Right renal cortex interstitium (tissue), 3 donors: Measurements from ENCODE around the gene SERTAD3. TPM values are rescaled to one million over a fixed set of nuclear protein-coding genes. Genes with fewer than 3 reads are reported as not detected.
"Not testable (repeated sequence)": the region's sequence is repeated elsewhere in the genome, so short reads cannot be mapped to it uniquely, and the experiment has no call there.

Experiments
- DNase-seq, 3 donors: peaks; one replicate each; pipeline ENCODE4 v3.0.0-alpha.2; 2013; ENCODE audit warnings: low read depth in 3 of 3, low spot score in 2 of 3
- polyA plus RNA-seq, 3 donors: library from polyadenylated mRNA; unstranded; fragments of 120-200 nt; gene quantifications; one replicate each; pipeline ENCODE4 v1.2.1, GENCODE V29; 2013; ENCODE audit not compliant: insufficient read length in 3 of 3

SERTAD3 gene
- polyA plus RNA-seq, 3 donors, result 34.1 to 40.8 (median 37.5) TPM

DNA sequence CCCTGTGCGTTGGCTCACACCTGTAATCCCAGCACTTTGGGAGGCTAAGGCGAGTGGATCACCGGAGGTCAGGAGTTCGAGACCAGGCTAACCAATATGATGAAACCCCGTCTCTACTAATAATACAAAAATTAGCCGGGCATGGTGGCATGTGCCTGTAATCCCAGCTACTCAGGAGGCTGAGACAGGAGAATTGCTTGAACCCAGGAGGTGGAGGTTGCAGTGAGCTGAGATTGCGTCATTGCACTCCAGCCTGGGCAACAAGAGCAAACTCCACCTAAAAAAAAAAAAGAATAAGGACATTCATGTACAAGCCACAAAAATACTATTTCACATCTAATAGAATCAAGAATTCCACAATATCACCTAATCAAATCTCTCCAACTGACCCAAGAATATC lies 15.9 kb downstream of the SERTAD3 start:
- DNase-seq, result not testable (repeated sequence)

DNA sequence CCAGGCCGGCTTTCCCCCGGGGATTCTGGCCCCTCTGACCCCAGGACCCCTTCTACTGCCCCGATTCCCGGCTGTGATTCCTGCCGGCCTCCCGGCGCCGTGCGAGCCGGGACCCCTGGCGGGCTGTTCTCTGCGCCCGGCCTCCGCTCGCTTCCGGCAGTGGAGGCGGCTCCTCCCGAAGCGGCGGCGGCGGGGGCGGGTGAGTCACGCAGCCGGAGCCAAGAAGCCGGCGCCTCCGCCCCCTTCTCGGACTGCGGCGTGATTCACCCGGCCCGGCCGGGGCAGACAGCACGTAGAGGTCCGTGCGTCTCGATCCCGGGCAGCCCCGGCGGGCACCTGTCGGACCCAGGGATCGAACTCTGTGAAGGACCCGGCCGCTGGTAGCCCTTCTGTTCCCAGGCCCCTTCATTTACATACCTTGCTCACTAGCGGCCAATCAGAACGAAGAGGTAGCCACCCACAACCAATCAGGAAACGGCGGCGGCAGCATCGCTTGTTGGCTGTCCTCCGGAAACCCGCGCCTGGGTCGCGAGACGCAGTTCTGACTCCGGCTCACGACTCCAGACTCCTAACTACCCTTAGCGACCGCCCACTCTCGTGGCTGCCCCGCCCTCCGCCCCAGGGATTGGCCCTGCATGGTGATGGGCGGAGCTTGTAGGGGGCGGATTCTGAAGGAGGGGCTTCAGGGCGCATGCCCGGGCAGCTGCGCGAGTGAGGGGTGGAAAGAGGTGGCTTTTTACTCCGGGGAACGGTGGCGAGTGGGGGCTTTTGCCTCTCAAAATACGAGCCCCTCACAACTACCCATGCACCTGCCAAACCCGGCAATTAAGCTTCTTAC lies 18.5 kb downstream of the SERTAD3 start, which contains the start of gene SERTAD1:
TSS of gene SERTAD1 (minus strand) at position 543 of the 838 bp plus-strand sequence. CDS start 2,446 bp downstream, outside the sequence.
- DNase-seq, result peak; percentile 97 to 100 (median 98)

DNA sequence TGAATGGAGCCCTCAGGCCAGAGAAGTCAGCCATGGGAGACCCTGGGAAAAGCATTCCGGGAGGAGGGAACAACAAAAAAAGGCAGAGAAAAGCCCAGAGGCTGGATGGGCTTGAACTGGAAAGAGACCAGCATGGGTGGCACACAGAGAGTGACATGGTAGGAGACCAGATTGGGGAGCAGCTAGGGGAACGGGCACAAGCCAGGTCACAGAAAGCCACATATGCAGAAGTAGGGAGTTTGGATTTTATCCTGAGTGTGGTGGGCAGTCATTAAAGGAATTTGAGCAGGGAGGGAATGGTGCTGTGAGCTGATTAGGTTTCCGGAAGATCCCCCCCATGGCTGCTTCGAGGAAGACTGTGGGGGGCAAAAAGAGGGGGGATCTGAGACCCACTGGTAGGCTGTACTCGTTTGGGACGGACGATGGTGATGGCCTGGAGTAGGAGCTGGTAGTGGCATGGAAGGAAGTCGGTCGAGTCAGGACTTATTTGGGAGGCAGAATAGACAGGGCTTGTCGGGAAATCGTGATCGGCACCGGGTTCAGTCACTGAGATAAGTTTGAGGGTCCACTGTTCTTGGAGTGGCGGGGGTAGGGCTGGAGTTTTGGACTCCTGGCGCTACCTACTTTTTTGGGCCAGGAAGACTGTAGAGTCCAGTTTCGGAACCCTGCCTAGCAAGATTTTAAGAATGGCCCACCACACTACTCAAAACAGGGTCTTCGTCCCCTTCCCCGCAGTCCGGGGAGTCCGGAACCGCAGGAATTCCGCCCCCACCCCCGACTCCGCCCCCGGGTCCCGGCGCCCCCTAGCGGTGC lies 19.3 kb downstream of the SERTAD3 start:
- DNase-seq, result no peak

DNA sequence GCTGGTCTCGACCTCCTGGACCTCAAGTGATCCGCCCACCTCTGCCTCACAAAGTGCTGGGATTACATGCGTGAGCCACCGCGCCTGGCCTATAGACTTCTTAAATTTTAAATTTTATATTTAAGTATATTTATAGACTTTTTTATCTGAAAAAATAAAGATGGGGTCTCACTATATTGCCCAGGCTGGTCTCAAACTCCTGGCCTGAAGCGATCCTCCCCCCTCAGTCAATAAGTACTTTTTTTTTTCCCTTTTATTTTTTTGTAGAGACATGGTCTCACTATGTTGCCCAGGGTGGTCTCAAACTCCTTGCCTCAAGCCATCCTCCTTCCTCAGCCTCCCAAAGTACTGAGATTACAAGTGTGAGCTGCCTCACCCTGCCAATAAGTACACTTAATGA lies 20.2 kb downstream of the SERTAD3 start:
- DNase-seq, result no peak

DNA sequence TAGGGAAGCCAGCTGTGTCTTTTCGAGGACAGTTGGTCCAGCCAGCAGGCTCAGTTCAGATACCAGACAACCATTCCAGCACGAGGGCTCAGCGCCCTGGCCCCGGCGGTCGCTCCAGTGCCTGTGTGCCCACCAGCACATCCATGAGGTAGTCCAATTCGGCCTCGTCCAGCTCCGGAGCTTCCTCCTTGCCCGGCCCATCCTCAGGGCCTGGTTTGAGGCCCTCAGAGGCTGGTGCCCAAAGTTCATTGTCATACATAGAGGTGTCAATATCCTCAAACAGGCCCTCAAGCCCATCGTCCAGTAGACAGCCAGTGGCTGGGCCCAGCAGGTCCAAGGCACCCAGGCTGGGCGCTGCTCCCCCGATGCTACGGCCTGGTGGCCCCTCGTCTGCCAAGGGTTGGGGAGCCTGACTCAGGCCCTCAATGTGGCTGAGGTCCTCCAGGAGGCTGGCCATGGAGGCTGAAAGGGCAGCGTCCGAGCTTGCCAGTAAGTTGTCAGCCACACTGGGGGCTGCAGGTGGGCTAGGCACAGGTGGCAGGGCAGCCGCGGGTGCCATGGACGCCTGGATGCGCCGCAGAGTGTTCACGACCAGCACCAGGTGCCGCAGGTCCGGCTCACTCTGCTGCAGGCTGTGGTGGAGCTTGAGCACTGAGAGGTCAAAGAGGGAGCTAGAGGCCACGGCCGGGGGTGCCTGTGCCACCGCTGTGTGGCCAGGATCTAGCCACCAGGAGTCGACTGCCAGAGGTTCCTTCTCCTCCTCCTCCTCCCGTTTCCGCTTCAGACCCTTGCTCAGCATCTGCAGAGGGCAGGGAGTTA lies 21.2 kb downstream of the SERTAD3 start:
- no peak for DNase-seq

DNA sequence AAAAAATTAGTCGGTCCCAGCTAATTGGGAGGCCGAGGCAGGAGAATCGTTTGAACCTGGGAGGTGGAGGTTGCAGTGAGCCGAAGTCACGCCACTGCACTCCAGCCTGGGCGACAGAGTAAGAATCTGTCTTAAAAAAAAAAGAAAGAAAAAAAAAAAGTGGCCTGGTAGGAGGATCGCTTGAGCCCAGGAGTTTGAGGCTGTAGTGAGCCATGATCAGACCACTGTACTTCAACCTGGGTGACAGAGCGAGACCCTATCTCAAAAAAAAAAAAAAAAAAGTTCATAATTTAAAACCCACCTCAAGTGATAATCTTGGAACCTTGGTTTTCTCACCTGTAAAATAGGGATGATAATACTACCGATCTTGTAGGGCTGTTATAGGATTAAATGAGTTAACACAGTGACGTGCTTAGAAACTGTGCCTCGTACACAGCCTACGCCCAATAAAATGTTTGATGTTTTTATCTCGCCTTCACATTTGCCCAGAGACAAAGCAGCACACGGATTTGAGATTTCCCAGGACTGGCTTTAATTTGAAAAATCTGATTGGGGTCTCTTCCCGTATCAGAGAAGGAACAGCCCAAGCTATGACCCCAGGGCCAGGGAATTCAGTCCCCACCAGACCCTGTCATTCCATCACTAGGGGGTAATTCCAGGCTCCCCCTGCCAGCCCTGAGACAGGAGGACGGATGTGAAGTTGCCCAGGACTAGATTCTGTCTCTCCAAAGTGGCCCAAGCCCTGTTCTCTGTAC lies 22.0 kb downstream of the SERTAD3 start:
- no peak for DNase-seq

DNA sequence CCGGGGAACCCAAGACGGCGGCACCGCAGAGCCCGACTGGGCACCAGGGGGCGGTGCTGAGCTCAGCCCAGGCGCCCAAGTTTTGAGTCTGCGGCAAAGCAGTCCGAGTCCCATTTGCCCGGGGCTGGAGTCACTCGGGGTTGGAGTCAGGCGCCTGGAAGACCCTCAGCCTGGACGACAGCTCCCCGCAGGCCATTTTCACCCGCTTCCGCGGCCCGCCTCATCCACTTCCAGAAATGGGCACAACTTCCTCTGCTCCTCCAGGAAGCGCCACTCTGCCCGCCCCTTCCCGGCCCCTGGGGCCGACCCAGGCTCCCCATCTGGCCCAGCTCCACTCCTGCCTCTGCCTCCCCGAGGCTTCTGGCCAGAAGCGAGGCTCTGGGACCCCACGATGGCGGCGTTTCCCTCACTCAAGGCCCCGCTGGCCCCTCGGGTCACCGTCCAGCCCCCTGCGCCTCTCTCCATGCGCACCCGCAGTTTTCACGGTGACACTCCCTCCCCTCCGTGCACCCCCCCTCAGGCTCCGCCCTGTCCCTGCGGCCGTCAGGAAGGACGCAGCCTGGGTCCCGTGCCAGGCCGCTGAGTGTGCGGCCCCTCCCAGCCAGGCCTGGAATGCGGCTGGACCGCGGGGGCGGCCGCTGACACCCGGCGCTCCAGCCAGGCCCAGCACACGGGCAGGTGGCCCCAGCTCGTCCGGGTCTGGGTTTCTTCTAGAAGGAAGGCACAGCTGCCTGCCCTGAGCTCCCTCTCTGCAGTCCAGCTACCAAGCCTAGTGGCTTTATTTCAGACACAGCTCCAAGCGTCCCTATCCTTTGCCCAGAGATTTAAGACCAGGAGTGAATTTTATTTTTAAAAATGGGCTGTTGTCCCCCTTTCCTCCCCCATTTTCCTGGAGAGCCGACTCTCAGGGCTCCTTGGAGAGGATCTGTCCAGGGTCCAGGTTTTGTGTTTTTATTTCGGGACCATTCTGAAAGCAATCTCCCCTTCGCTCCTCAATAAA lies 23.1 kb downstream of the SERTAD3 start:
- DNase-seq, result peak in 1 of 3 donors; percentile 85

DNA sequence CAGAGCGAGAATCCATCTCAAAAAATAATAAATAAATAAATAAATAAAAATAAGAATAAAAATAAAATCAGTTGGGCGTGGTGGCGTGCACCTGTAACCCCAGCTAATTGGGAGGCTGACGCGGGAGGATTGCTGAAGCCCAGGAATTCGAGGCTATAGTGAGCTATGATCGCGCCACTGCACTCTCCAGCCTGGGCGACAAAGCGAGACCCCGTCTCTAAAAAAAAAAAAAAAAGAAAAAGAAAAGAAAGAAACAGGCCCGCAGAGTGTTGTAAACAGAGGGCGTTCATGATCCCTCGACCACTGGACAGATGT lies 23.7 kb downstream of the SERTAD3 start:
- no peak for DNase-seq

DNA sequence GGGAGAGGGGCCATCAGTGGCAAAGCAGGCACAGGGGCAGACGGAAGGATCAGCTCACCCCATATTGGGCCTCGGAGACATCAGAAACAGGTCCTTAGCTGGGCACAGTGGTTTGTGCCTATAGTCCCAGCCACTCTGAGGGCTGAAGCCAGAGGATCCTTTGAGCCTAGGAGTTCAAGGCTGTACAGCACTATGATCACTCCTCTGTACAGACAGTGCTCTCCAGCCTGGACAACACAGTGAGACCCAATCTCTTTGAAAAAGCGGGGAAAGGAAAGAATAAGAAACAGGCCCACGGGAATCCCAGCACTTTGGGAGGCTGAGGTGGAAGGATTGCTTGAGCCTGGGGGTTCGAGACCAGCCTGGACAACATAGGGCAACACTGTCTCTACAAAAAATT lies 24.4 kb downstream of the SERTAD3 start:
- no peak for DNase-seq

DNA sequence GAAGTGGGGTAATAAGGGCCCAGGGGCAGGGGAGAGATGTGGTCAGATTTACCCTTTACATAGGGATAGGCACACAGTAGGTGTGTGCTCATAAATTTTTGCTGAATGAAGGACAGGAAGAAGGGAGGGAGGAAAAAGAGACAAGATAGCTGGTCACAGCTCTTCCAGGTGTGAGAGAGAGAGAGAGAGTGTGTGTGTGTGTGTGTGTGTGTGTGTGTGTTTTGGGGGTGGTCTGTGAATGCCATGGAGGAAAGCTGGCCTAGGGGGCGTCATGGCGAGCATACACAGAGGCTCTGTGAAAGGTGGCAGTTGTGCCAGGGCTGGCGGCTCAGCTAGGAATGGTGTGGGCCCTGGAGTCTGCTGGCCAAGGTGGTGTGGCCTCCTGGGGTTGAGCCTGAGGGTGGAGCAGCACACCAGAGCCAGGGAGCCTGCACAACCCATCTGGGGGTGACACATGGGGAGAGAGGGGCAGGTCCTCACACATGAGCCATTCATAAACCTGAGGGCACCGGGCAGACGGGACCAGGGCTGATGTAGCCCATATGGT lies 25.0 kb downstream of the SERTAD3 start:
- DNase-seq, result no peak

DNA sequence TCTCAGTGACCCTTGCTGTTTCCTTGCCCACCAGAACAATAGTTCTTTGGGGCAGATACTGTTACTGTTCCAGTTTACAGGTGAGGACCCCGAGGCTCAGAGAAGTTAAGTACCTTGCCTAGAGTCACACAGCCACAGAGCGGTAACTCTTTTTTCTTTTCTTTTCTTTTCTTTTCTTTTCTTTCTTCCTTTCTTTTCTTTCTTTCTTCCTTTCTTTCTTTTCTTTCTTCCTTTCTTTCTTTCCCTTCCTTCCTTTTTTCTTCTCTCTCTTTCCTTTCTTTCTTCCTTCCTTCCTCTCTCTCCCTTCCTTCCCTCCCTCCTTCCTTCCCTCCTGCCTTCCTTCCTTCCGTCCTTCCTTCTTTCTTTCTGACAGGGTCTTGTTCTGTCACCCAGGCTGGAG lies 26.1 kb downstream of the SERTAD3 start:
- DNase-seq, result no peak

DNA sequence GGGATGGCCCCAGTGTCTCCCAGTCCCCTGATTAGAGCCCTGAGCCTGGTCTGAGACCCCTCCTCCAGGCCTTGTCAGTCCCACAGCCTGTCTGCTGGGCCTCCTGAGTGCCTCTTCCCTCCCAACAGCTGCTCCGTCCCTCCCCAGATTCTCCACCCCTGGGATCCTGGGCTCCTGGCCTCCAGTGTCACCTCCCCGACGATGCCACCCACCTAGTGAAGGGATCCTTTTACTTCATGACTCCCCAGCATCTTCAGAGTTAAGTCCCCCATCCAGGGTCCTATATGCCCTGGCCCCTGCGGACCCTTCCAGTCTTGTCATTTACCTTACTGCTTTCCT lies 26.5 kb downstream of the SERTAD3 start:
- no peak for DNase-seq

DNA sequence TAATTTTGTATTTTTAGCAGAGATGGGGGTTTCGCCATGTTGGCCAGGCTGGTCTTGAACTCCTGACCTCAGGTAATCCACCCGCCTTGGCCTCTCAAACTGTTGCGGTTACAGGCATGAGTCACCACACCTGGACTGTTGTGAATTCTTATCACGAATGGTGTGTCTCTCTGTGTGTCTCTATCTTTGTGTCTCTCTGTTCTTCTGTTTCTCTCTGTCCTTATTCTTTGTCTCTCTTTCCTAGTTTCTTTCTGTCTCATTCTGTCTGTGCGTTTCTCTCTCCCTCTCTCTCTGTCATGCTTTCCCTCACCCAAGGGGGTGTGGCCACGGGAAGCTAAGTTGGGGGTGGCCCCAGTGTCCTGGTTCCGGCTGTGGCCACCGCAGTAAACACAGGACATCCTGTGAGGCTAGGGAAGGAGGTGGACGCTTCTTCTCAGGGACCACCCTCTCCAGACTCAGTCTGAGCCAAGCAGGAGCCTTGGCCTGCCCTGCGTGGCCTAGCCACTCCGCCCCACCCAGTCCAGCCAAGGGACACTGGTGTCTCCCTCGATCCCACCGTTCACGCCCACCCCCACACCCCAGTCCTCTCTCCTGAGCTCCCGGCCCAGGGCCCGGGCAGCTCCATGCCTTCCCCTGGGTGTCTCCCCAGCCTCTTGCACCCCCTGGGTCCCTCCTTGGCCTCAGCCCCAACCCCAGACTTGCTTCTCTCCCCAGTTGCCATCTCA lies 27.1 kb downstream of the SERTAD3 start:
- no peak for DNase-seq

DNA sequence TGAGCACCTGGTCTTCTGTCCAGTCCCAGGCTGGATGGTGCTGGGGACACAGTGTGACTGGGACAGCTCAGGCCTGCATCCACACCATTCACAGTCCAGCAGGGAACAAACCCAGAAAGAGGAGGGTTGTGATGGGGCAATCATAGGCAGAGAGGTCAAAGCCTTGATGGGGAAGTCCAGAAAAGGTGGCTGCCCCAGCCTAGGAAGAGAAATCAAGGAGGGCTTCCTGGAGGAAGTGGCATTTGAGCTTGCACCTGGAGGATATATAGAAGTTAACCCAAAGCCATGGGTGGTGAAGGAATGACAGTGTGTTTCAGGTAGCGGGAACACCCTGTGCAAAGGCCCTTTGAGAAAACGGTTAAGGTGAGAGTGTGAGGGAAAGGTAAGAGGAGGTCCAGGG lies 28.4 kb downstream of the SERTAD3 start:
- no peak for DNase-seq

DNA sequence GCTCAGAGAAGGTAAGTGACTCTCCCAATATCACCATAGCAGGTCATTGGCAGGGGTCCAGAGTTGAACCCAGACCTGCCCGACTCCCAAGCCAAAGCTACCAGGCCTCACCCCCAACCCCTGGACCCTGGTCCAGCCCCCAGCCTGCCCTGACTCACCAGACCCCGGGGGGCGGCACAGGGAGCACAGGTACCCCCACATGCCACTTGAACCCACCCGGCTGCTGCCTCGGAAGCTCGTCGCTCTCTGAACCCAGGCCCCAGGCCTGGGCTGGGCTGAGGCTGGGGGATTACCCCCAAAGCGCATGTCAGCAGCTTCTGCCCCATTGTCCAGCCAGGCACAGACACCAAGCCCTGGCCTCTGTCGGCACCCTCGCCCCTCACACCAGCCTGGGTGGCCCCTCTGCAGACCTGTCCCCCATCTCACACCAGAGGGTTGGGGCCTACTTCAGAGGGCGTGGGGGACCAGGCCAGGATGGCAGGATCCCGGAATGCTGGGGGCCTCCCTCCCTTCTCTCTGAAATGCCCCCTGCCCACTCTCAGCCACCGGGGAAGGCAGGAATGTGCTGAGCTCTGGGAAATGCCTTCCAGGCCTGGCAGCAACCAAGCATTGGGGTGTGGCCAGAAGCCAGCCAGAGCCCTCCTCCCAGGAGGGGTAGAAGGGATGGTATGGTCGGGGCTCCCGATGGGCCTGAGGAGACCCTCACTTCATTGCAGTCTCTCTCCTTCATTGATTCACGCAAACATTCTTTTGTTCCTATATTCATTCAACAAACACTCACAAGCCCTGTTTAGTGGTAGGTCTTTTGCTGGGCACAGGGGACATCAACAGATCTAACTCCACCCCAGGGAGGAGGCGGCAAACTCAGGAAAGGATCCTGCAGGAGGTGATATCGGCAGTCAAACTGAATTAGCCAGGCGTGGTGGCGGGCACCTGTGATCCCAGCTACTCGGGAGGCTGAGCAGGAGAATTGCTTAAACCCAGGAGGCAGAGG lies 29.3 kb downstream of the SERTAD3 start:
- no peak for DNase-seq

DNA sequence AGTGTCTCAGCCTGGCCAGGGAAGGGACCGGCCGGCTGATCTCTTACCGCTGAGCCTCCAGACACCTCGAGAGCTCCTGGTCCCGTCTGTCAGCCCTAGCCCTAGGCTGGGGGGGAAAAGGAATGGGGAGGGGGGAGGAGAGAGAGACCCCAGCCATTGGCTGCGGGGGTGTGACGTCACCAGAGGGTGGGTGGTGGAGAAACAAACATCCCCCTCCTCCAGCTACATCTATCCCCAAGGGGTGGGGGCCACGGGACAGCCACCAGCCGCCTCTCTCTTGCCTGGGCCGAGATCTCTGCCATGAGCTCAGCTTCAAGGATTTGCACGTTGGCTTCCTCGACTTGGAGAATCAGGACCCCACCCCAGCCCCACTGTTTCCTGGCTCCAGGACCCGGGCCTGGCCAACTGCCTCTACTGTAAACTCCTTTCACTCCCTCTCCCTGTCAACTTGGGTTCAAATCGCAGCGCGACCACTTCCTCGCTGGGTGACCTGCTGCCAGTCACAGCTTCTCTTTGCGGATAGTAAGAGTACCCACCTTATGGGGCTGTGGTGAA lies 30.8 kb downstream of the SERTAD3 start, which contains the start of gene PRX:
TSS of gene PRX (minus strand) at position 88 of the 555 bp plus-strand sequence. CDS start 5,446 bp downstream, outside the sequence.
- no peak for DNase-seq

DNA sequence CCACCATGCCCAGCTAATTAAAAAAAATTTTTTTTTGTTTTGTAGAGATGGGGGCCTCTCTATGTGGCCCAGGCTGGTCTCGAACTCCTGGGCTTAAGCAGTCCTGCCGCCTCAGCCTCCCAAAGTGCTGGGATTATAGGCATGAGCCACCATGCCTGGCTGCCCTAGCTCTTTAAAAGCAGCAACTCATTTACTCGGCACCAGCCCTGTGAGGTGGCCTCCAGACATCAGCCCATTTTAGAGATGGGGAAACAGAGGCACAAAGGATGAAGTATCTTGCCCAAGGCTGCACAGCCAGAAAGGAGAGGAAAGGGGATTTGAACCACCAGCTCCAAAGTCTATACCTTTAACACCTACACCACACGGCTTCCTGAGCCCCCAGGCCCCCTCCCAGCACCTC lies 31.3 kb downstream of the SERTAD3 start:
- DNase-seq, result no peak
